Measurements from ENCODE around the gene SNRPA. TPM values are rescaled to one million over a fixed set of nuclear protein-coding genes. Genes with fewer than 3 reads are reported as not detected.
A peak's percentile ranks its signal among the peaks of the same experiment; 100 is the strongest.

The SNRPA gene
- total and polyA plus RNA-seq, 12 donors, result 18.5 to 176 (median 62.9) TPM

- intact Hi-C loops (cut with DNase I), result no loop called here
- H3K4me1 ChIP-seq (replicated peaks in 1 of 2), result peaks cover 9 to 19% of the 10 kb centered on the region in 2 donors
These were observed 62.2 kb downstream of the SNRPA start for GRCh38 chr19:40813182-40813581.

More at GRCh38 chr19:40813182-40813581, 62.2 kb downstream of the SNRPA start:
- no peak overlapping the region for H3K4me3 ChIP-seq
- peak overlapping the region in 1 of 5 donors; percentile 58 for H3K27ac ChIP-seq
- 21 to 55% (median 39%) methylated on average over 2 to 4 of the region's 4 CpGs for WGBS, 4 donors
- peaks cover 0 to 14% of the 10 kb centered on the region in 2 donors for H3K36me3 ChIP-seq (replicated peaks in 1 of 2)
- DNase-seq, result no peak
- no peak for TF ChIP-seq POLR2A (IDR thresholded peaks at IDR 0.05)
- H3K9me3 ChIP-seq (replicated peaks in 1 of 3), result no peaks in the 10 kb centered on the region
- no peaks in the 10 kb centered on the region for H3K27me3 ChIP-seq

Small RNAs within 50 kb of the gene (small RNA-seq; reads per million reads assigned to genes)
- 0 reads per million in 2 donors for gene RNU6-195P

Other genes with a start within 250 kb of the SNRPA start
- gene SHKBP1, start 174.3 kb upstream of the SNRPA start, total RNA-seq, result 10 to 100 TPM; 12.5 to 96.3 (median 49.7) TPM
- 100 to 1,000 TPM in 2 of 3 donors, 10 to 100 TPM in 1; 17.8 to 157 (median 118) TPM for gene SHKBP1, start 174.3 kb upstream of the SNRPA start, polyA plus RNA-seq
- gene LTBP4, start 149.8 kb upstream of the SNRPA start, total RNA-seq, result 100 to 1,000 TPM in 6 of 9 donors, 10 to 100 TPM in 3; 17.7 to 205 (median 118) TPM
- gene LTBP4, start 149.8 kb upstream of the SNRPA start, polyA plus RNA-seq, result 100 to 1,000 TPM in 2 of 3 donors, 10 to 100 TPM in 1; 15.3 to 272 (median 142) TPM
- 10 to 100 TPM in 7 of 9 donors, 1 to 10 TPM in 2; 5.9 to 53.5 (median 30.2) TPM for gene NUMBL, start 60.6 kb upstream of the SNRPA start, total RNA-seq
- gene NUMBL, start 60.6 kb upstream of the SNRPA start, polyA plus RNA-seq, result 10 to 100 TPM in 2 of 3 donors, 1 to 10 TPM in 1; 3.2 to 60.6 (median 29.7) TPM
- gene COQ8B, start 34.3 kb upstream of the SNRPA start, total RNA-seq, result 10 to 100 TPM; 21.6 to 80.4 (median 49.5) TPM
- 10 to 100 TPM; 13.7 to 69.3 (median 36.9) TPM for gene COQ8B, start 34.3 kb upstream of the SNRPA start, polyA plus RNA-seq
- 10 to 100 TPM; 10.9 to 36.1 (median 21.3) TPM for gene ITPKC, start 34.1 kb upstream of the SNRPA start, total RNA-seq
- gene ITPKC, start 34.1 kb upstream of the SNRPA start, polyA plus RNA-seq, result 10 to 100 TPM in 2 of 3 donors, 1 to 10 TPM in 1; 7.8 to 27.6 (median 24.9) TPM
- gene ACTMAP, start 726 bp upstream of the SNRPA start, total RNA-seq, result 10 to 100 TPM in 5 of 9 donors, 1 to 10 TPM in 4; 2.2 to 17.5 (median 12.0) TPM
- gene ACTMAP, start 726 bp upstream of the SNRPA start, polyA plus RNA-seq, result 10 to 100 TPM in 2 of 3 donors, 1 to 10 TPM in 1; 7.9 to 28.0 (median 18.6) TPM
- gene MIA, start 24.3 kb downstream of the SNRPA start, total RNA-seq, result 1 to 10 TPM in 3 of 9 donors, under 1 TPM in 1, not detected in 5; 0.74 to 9.2 (median 1.2) TPM
- gene MIA, start 24.3 kb downstream of the SNRPA start, polyA plus RNA-seq, result 1 to 10 TPM in 2 of 3 donors, not detected in 1; 8.3 to 8.7 TPM
- gene RAB4B, start 27.0 kb downstream of the SNRPA start, total RNA-seq, result 100 to 1,000 TPM in 1 of 9 donors, 10 to 100 TPM in 8; 41.4 to 105 (median 66.4) TPM
- gene RAB4B, start 27.0 kb downstream of the SNRPA start, polyA plus RNA-seq, result 100 to 1,000 TPM in 1 of 3 donors, 10 to 100 TPM in 2; 25.8 to 135 (median 97.5) TPM
- 100 to 1,000 TPM in 6 of 9 donors, 10 to 100 TPM in 3; 79.2 to 169 (median 106) TPM for gene EGLN2, start 48.0 kb downstream of the SNRPA start, total RNA-seq
- 100 to 1,000 TPM in 1 of 3 donors, 10 to 100 TPM in 2; 53.1 to 122 (median 98.7) TPM for gene EGLN2, start 48.0 kb downstream of the SNRPA start, polyA plus RNA-seq
- gene CYP2A6, start 99.2 kb downstream of the SNRPA start, total RNA-seq, result 1 to 10 TPM in 3 of 9 donors, under 1 TPM in 5, not detected in 1; 0.11 to 2.1 (median 0.70) TPM
- 1 to 10 TPM in 1 of 3 donors, under 1 TPM in 2; 0.51 to 1.7 (median 0.57) TPM for gene CYP2A6, start 99.2 kb downstream of the SNRPA start, polyA plus RNA-seq
- gene CYP2A7, start 131.0 kb downstream of the SNRPA start, total RNA-seq, result not detected
- gene CYP2A7, start 131.0 kb downstream of the SNRPA start, polyA plus RNA-seq, result not detected
- under 1 TPM in 2 of 9 donors, not detected in 7; 0.15 to 0.32 TPM for gene CYP2B6, start 240.1 kb downstream of the SNRPA start, total RNA-seq
- under 1 TPM in 1 of 3 donors, not detected in 2; 0.22 TPM for gene CYP2B6, start 240.1 kb downstream of the SNRPA start, polyA plus RNA-seq

All from adrenal gland (tissue), 12 donors.